Measurements from ENCODE around the gene IGLL1. TPM values are rescaled to one million over a fixed set of nuclear protein-coding genes. Genes with fewer than 3 reads are reported as not detected.

Gene IGLL1
- total and polyA plus RNA-seq, 2 donors (not counting 1 experiment from before 2014, with no cell fraction given) = not detected

GRCh38 chr22:23576681-23577080, 3.4 kb downstream of the IGLL1 start:
- H3K4me2 ChIP-seq (replicated peaks; ENCODE audit: low read depth, low read length, poor library complexity, severe bottlenecking) = no peak overlapping the region
- Mint-ChIP-seq H3K9me3 (ENCODE audit: insufficient read depth) (no peaks in the 10 kb centered on the region), H3K4me3 (no peak overlapping the region), H3K4me1 (peaks cover 16% of the 10 kb centered on the region), H3K27ac (no peak overlapping the region), H3K27me3 (peaks cover 18% of the 10 kb centered on the region)
- no peak overlapping the region for H2AFZ ChIP-seq (ENCODE audit: insufficient read depth, low read depth, low read length, poor library complexity, severe bottlenecking)
- no peak overlapping the region for H3K9ac ChIP-seq (ENCODE audit: low read length)
- WGBS (ENCODE audit: insufficient coverage) = 13% methylated on average over 4 of the region's 5 CpGs
- no peak overlapping the region for H3K4me3 ChIP-seq (ENCODE audit: control extremely low read depth in 1 of 5, extremely low read depth in 1 of 5, insufficient read depth in 1 of 5, low read depth in 2 of 5, low read length in 4 of 5)
- TF ChIP-seq EZH2 (IDR thresholded peaks at IDR 0.05; ENCODE audit: borderline replicate concordance, insufficient read depth, low read depth, low read length, poor library complexity, severe bottlenecking) = no peak
- TF ChIP-seq CTCF (IDR thresholded peaks at IDR 0.05) = no peak
- DNase-seq = no peak
- no peaks in the 10 kb centered on the region for H4K20me1 ChIP-seq (ENCODE audit: control insufficient read depth, insufficient read depth, low read length, poor library complexity, severe bottlenecking)
- intact Hi-C loops (cut with micrococcal nuclease) = no loop called here
- peaks cover 0 to 15% (median 6%) of the 10 kb centered on the region in 4 experiments for H3K27me3 ChIP-seq (replicated peaks in 1 of 4; ENCODE audit: control extremely low read depth in 1 of 4, control insufficient read depth in 3 of 4, insufficient read depth in 4 of 4, low read length in 3 of 4)
- H3K27ac ChIP-seq (ENCODE audit: low read length in 2 of 2) = no peak overlapping the region
- H3K36me3 ChIP-seq (replicated peaks in 1 of 2; ENCODE audit: control extremely low read depth in 1 of 2, control insufficient read depth in 1 of 2, extremely low read depth in 1 of 2, insufficient read depth in 2 of 2, low read length in 1 of 2) = no peaks in the 10 kb centered on the region
- POLR2A ChIA-PET = no interaction called here
- no peak for ATAC-seq (ENCODE audit: low read depth)
- peaks cover 6% of the 10 kb centered on the region for H3K79me2 ChIP-seq (ENCODE audit: control insufficient read depth, insufficient read depth, low read length)
- CTCF ChIA-PET = interaction anchor here (1.0 kb wide), 1 partner anchor 15 kb away, joined by 4 read pairs; no protein-coding TSS in a partner anchor
- no peaks in the 10 kb centered on the region for H3K9me3 ChIP-seq (ENCODE audit: control extremely low read depth in 1 of 3, control insufficient read depth in 2 of 3, insufficient read depth in 1 of 3, low read length in 2 of 3)
- peaks cover 22 to 25% of the 10 kb centered on the region in 2 donors for H3K4me1 ChIP-seq (ENCODE audit: control insufficient read depth in 2 of 2, insufficient read depth in 2 of 2, low read length in 2 of 2)

- no peak overlapping the region for H3K4me3 Mint-ChIP-seq
Measured at GRCh38 chr22:23575601-23576000, 4.5 kb downstream of the IGLL1 start.

More at GRCh38 chr22:23575601-23576000, 4.5 kb downstream of the IGLL1 start:
- H3K4me2 ChIP-seq (replicated peaks; ENCODE audit: low read depth, low read length, poor library complexity, severe bottlenecking) = no peak overlapping the region
- no peak for TF ChIP-seq CTCF (IDR thresholded peaks at IDR 0.05)
- TF ChIP-seq EZH2 (IDR thresholded peaks at IDR 0.05; ENCODE audit: borderline replicate concordance, insufficient read depth, low read depth, low read length, poor library complexity, severe bottlenecking) = no peak
- H3K36me3 ChIP-seq (replicated peaks in 1 of 2; ENCODE audit: control extremely low read depth in 1 of 2, control insufficient read depth in 1 of 2, extremely low read depth in 1 of 2, insufficient read depth in 2 of 2, low read length in 1 of 2) = no peaks in the 10 kb centered on the region
- H3K4me3 ChIP-seq (ENCODE audit: control extremely low read depth in 1 of 5, extremely low read depth in 1 of 5, insufficient read depth in 1 of 5, low read depth in 2 of 5, low read length in 4 of 5) = no peak overlapping the region
- peaks cover 14% of the 10 kb centered on the region for H3K27me3 Mint-ChIP-seq
- DNase-seq (no peak), ATAC-seq (ENCODE audit: low read depth) (no peak)
- ChIA-PET POLR2A (no interaction called here), CTCF (no interaction called here)
- intact Hi-C loops (cut with micrococcal nuclease) = no loop called here
- 88% methylated on average over 4 of the region's 4 CpGs for WGBS (ENCODE audit: insufficient coverage)
- no peaks in the 10 kb centered on the region for H3K9me3 ChIP-seq (ENCODE audit: control extremely low read depth in 1 of 3, control insufficient read depth in 2 of 3, insufficient read depth in 1 of 3, low read length in 2 of 3)
- H3K27ac Mint-ChIP-seq = no peak overlapping the region
- H3K4me1 ChIP-seq (ENCODE audit: control insufficient read depth in 2 of 2, insufficient read depth in 2 of 2, low read length in 2 of 2) = peaks cover 15 to 22% of the 10 kb centered on the region in 2 donors
- H4K20me1 ChIP-seq (ENCODE audit: control insufficient read depth, insufficient read depth, low read length, poor library complexity, severe bottlenecking) = no peaks in the 10 kb centered on the region
- H3K79me2 ChIP-seq (ENCODE audit: control insufficient read depth, insufficient read depth, low read length) = peaks cover 6% of the 10 kb centered on the region
- no peaks in the 10 kb centered on the region for H3K9me3 Mint-ChIP-seq (ENCODE audit: insufficient read depth)
- H2AFZ ChIP-seq (ENCODE audit: insufficient read depth, low read depth, low read length, poor library complexity, severe bottlenecking) = no peak overlapping the region
- H3K9ac ChIP-seq (ENCODE audit: low read length) = no peak overlapping the region
- H3K4me1 Mint-ChIP-seq = peaks cover 10% of the 10 kb centered on the region
- peaks cover 0 to 13% (median 6%) of the 10 kb centered on the region in 4 experiments for H3K27me3 ChIP-seq (replicated peaks in 1 of 4; ENCODE audit: control extremely low read depth in 1 of 4, control insufficient read depth in 3 of 4, insufficient read depth in 4 of 4, low read length in 3 of 4)
- no peak overlapping the region for H3K27ac ChIP-seq (ENCODE audit: low read length in 2 of 2)

All from B cell (primary cell).